DMS153 treated with DMSO at 0.1 percent for 48 hours (cell line): ENCODE measurements around the gene BCAS3.
"Not testable (repeated sequence)": the region's sequence is repeated elsewhere in the genome, so short reads cannot be mapped to it uniquely, and the experiment has no call there.

Source experiments
- DNase-seq: peaks from one replicate; lab custom pipeline; 2025; ENCODE audit not compliant: unreplicated experiment; lab: John Stamatoyannopoulos, UW

BCAS3 gene

DNA sequence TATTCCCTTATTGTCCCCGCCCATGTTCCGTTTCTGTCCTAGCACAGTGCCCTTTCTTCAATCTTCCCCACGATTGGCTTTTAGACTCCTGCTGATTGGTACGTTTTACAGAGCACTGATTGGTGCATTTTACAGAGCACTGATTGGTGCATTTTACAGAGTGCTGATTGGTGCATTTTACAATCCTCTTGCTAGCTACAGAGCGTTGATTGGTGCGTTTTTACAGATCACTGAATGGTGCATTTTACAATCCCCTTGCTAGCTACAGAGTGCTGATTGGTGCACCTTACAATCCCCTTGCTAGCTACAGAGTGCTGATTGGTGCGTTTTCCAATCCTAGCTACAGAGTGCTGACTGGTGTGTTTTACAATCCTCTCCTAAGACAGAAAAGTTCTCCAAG lies 3.0 kb upstream of the BCAS3 start:
- DNase-seq, result not testable (repeated sequence)

DNA sequence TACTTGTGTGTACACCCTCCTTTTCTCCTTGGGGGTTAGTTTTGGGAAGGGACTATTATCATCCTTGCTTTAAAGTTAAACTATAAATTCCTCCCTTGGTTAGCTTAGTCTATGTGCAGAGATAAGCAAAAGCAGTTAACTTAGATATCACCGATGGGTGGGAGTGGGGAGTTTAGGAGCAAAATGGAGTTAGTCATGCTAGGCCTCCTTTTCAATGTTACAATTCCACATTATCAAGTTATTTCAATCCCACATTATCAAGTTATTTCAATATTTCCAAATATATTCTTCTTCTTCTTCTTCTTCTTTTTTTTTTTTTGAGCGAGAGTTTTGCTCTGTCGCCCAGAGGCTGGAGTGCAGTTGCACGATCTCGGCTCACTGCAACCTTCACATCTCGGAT lies 1.7 kb upstream of the BCAS3 start:
- DNase-seq, result no peak

DNA sequence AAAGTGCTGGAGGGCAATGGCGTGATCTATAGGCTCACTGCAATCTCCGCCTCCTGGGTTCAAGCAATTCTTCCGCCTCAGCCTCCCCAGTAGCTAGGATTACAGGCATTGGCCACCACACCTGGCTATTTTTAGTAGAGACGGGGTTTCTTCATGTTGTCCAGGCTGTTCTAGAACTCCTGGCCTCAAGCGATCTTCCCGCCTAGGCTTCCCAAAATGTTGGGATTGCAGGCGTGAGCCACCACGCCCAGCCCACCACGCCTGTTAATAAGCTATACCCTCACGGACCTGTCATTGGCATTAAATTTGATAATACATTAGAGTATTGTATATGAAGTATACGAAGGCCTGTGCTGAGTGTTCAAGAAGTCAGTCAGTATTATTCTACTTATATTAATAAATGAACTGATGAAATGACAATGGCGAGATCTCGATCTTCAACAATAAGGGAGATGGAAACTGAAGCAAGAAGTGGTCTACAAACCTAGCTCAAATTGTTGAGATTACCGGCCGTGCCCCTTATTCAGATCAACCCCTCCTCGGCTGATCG lies 818 bp upstream of the BCAS3 start:
- no peak for DNase-seq

DNA sequence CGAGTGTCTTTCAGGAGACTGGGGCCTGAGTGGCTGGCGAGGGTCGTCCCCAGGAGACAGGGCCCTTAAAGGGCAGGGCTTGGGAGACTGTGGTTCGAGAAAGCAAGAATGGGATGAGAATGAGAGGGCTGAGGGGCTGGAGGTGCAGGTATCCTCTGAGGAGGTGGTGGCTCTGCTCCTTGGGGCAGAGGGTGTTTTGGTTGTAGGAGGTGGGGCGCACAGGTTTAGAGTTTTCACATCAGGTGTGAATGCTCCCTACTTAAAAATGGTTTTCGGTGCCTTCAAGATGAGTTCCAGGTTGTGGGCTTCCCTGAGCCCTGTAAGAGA lies 430 bp downstream of the BCAS3 start:
- DNase-seq, result peak; percentile 9

DNA sequence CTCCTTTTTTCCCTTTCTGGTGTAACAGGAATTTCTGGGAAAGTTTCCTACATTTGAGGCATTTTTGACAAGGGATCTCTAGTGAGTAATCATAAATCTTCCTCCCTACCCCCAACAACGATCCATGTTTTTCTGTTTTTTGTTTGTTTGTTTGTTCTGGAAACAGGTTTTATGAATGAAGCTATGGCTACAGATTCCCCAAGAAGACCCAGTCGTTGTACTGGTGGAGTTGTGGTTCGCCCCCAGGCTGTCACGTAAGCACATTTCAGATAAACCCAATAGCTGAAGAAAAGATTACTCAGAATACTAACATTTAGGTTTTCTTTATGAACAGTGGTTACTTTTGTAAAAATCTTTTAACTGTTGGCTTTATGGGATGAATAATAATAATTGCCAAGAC lies 1.6 kb downstream of the BCAS3 start:
- DNase-seq, result no peak

DNA sequence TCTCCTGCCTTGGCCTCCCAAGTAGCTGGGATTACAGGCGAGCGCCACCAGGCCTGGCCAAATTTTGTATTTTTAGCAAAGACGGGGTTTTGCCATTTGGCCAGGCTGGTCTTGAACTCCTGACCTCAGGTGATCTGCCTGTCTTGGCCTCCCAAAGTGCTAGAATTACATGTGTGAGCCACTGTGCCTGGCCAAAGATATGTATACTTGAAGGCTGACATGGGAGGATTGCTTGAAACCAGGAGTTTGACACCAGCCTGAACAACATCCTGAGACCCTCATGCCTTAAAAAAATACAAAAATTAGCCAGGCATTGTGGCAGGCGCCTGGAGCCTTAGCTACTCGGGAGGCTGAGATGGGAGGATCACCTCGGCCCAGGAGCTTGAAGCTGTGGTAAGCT lies 3.1 kb downstream of the BCAS3 start:
- DNase-seq, result no peak

DNA sequence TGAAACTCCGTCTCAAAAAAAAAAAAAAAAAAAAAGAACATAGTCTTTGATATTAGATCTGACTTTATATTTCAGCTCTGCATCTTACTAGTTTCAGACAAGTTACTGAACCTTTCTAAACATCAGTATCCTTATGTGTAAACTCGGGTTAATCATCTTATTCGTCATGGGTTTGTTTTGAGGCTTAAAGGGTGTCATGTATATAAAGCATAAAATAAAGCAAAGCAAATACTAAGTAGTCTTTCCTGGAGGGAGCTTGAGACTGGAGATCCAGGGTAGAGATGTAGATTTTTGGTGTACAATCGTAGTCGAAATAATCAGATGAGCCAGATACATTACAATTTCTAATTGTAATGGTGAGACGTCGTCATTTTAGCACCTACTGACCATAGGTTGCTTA lies 7.8 kb downstream of the BCAS3 start:
- no peak for DNase-seq

DNA sequence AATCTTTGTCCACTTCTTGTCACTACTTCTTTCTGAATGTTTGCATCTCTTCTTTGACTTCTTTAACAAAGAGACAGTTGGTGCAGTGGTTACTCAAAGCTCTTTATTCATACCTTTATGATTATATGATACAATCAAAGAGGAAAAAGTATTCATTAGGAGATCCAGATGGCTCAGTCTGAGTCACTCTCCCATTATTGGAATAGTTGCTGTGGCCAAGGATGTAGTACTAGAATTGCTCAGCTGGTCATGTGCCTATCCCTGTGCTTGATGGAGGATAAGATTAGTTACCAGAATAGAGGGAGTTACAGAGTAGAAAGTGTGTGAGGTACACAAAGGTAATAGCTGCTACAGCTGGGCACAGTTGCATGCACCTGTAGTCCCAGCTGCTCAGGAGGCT lies 18.3 kb downstream of the BCAS3 start:
- no peak for DNase-seq

DNA sequence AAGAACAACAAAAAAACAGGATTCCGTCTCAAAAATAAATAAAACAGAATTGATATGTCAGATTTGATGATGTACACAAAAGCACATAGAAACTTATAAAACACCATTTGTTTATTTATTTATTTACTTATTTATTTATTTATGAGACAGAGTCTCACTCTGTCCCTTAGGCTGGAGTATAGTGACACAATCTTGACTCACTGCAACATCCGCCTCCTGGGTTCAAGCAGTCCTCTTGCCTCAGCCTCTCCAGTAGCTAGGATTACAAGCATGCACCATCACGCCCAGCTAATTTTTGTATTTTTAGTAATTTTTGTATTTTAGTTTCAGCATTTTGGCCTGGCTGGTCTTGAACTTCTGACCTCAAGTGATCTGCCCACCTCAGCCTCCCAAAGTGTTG lies 21.4 kb downstream of the BCAS3 start:
- no peak for DNase-seq

DNA sequence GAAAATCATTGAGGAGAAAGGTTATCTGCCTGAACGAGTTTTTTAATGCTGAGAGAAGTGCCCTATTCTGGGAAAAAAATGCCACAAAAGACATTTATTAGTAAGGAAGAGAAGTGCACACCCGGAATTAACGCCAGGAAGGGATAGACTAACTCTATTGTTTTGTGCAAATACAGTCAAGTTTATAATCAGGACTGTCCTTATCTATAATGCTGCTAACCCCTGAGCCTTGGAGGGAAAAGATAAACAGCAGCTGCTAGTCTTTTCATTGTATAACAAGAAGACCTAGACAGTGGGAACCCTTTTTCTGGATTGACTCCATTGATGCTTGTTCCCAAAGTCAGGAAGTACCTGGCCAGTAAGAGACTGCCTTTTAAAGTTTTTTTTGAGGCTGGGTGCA lies 26.5 kb downstream of the BCAS3 start:
- DNase-seq, result no peak

DNA sequence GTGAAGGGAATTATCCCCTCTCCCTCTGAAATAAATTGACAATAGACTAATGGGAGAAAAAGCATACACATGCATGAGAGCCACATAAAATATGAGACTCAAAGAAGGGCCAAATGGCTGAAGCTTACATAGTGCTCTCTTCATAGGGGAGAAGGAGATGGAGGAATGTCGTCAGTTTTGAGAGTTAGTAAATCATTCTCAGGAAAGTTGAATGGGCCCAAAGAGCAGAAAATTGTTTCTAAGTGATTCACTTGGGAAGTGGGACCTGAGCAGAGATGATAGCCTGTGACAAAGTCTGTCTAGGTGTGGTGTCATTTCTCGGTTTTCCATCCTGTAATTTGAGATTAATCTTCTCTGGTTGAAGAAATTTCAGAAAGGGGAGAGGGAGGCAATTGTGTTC lies 35.0 kb downstream of the BCAS3 start:
- no peak for DNase-seq

DNA sequence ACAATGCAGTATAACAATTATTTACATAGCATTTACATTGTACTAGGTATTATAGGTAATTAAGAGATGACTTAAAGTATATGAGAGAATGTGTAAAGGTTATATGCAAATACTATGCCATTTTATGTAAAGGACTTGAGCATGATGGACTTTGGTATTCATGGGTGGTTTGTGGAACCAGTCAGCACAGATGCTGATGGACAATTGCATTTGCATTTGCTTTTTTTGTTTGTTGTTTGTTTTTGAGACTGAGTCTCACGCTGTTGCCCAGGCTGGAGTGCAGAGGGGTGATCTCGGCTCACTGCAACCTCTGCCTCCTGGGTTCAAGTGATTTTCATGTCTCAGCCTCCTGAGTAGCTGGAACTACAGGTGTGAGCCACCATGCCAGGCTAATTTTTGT lies 36.0 kb downstream of the BCAS3 start:
- no peak for DNase-seq

DNA sequence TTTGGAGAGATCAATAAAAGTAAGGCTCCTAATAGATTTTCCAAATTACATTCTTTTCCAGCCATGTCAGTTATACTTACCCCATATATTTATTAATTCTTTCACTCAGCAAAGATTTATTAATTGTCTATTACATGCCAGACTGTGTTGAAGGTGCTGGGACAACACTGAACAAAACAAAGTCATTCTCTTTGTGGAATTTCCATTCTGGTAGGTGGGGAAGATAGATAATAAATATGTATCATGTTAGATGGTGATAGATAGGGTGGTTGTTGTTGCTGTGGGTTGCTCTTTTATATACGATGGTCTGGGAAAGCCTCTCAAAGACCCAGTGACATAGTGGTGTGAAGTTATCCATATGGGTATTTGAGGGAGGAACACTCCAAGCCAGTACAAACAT lies 39.1 kb downstream of the BCAS3 start:
- DNase-seq, result no peak

DNA sequence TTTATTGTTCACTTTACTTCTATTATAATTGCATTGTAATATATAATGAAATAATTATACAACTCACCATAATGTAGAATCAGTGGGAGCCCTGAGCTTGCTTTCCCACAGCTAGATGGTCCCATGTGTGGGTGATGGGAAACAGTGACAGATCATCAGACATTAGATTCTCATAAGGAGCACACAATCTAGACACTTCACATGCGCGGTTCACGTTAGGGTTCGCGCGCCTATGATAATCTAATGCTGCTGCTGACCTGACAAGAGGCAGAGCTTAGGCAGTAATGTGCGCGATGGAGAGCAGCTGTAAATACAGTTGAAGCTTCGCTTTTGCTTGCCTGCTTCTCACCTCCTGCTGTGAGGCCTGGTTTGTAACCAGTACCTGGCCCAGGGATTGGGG lies 40.2 kb downstream of the BCAS3 start:
- no peak for DNase-seq

DNA sequence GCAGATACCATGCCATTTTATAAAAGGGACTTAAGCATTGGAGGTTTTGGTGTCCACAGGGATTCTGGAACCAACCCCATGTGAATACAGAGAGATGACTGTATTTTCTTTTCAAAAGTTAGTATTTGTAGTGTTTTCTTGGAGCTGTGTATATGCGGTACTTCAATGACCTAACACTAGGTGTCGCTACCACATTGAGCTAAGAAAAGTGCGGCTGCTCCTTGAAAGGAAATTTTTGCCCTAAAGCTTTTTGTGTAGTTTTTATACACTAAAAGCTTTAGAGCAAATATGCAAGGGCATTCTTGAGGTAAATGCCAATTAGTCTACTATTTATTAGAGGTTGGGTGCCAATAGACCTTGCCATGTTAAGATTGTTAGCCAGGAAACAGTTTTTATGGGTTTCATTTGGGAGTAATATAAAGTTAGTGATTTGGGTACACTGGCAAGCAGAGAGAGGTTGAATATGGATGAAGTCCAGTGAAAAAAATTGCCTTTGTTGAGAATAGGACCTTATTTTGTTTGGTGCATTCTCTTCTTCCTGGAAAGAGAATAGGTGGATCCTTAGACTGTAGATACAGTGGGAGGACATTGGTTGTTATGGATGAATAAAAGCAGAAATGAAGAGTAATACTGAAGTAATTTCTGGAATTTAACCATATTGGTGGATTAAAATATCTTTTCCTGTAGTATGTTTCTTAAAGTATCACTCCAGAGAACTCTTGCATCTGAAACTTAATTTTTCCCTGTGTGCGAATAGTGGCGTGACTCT lies 43.3 kb downstream of the BCAS3 start:
- peak; percentile 13 for DNase-seq

DNA sequence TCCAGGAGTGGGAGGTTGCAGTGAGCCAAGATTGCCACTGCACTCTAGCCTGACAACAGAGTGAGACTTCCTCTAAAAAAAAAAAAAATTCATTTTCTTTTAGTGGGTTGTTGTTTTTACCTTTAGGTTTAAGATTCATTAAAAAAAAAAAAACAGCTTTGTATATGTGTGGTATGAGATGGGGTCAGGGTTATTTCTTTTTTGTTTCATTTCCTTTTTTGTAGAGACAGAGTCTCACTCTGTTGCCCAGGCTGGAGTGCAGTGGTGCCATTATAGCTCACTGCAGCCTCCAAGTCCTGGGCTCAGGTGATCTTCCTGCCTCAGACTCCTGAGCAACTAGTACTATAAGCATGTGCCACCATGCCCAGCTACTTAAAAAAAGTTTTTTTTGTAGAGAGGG lies 47.0 kb downstream of the BCAS3 start:
- no peak for DNase-seq

DNA sequence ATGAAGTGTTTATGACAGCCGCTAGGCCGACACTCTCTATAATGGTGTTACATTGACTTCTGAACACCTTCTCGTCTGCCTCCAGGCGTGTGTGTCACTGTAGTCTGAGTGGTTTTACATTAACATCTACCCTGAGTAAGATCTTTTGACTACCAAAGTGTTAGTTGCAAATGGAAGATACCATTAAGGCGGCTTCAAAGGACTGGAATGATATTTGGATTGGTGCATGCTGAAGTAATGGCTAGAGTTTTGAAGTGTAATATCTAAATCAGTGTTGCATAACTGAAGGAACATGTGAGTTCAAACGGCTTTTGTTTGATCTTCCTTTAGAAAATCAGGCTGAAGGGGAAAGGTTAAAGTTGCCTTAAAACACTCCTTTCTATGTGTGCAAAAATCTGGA lies 52.2 kb downstream of the BCAS3 start:
- no peak for DNase-seq

DNA sequence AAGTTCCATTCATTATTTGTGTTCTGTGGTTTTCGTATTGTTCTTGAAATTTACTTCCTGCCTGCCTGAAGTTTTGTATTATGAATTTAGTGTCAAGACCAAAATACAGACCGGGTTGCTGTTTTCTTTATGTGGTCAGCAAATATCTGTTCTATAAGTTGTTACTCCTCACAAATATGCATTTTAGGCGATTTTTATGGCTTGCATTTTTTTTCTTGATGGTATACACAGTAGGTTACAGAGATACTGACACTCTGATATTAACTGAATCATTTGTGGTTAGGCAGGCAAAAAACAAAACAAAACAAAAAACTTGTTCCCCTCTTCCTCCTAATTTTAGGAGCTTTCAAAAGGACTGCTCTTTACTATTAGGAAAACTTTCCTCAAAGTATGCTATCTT lies 52.6 kb downstream of the BCAS3 start:
- no peak for DNase-seq

DNA sequence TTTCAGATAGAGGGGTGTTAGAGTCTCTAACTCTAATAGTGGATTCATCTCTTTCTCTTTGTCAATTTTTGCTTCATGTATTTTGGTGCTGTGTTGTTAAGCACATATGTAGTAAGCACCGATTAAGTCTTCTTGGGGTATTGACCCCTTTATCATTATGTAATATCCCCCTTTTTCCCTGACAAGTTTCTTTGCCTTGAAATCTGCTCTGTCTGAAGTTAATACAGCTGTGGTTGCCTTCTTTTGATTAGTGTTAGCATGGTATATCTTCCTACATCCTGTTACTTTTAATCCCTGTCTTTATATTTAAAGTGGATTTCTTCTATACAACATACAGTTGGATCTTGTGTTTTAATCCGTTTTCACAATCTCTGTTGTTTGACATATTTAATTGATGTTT lies 60.6 kb downstream of the BCAS3 start:
- DNase-seq, result no peak

DNA sequence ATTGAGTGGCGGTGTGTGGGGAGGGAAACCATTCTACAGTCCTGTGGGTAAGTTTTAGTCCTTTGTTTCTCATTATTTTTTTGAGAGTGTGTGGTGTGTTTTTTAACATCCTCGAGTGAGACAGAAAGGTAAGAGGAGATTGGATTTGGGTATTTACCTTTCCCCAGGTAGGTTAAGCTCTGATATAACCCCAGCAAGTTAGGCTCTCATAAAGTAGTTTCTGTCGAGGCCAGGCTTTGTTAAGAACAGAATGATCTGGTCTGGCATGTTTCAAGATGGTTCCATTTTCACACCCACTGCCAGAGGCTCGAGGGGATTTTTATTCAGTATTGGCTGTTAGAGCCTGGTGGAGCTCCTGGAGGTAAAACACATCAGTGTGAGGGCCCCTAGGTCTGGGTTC lies 62.9 kb downstream of the BCAS3 start:
- DNase-seq, result no peak

DNA sequence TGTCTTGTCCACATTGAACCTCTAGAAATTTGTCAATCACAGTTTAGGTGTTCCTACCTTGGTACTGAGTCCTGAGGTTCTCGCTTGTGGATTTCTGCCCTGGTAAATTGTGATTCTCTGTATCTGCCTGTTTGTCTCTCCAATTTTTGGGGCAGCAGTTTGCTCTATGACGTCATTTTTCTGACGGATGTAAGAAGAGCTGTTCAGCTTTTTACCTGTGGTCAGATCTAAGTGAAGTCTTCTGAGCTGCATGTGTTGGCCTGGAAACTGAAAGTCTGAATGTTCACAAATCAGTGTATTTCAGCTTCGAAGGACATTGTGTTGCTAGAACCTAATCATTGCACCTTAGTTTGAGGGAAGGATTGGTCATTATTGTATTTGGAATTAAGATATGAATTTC lies 63.4 kb downstream of the BCAS3 start:
- no peak for DNase-seq

DNA sequence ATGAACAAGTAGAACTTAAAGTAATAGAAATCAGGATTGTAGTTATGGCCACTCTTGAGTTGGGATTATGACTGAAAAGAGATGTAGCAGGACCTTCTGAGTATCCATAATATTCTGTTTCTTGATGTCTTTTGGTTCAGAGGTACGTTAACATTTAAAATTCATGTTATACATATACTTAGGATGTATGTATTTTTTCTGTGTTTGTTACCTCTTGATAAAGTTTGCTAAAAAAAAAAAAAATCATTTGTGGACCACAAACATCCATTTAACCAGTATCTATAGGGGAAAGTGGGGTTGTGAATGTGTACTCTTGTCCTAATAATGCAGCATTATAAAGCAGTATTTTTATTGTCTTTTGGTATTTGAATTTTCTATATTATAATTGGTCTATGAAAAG lies 65.6 kb downstream of the BCAS3 start:
- no peak for DNase-seq

DNA sequence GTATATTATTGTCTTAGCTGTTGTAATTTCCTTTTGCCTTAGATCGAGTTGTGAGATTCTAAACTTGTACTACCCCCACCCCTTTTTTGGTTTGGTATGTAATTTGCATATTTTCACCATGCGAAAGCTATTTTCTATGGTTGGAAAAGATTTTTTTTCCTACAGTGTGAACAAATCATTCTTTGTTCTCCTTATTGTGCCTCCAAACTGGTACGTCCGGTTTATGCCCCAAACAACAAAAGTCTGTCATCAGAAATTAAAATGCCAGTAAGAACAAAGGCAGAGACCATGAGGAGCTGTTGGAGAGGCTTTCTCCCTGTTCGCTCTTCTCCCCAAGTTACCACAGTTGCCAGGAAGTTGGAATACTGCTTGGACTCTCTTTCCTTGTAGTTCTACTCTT lies 66.1 kb downstream of the BCAS3 start:
- no peak for DNase-seq
